GM19043 (cell line): ENCODE data around the gene FGF5.
A peak's percentile ranks its signal among the peaks of the same experiment; 100 is the strongest.
"Not testable (repeated sequence)": the region's sequence is repeated elsewhere in the genome, so short reads cannot be mapped to it uniquely, and the experiment has no call there.

Source experiments
- ATAC-seq: cut with Tn5 transposase; IDR thresholded peaks from one replicate; pipeline ENCODE4 v1.9.1; 2021; ENCODE audit warnings: low read depth; ENCODE audit not compliant: unreplicated experiment

The FGF5 gene

GRCh38 chr4:80266253-80266901 lies at the start of gene FGF5:
Gene FGF5 (plus strand): TSS chr4:80266664. CDS start chr4:80266825, 161 bp downstream.
- ATAC-seq = no peak

GRCh38 chr4:80219301-80220025 lies 47.0 kb upstream of the FGF5 start:
- ATAC-seq = no peak

GRCh38 chr4:80220711-80221110 lies 45.8 kb upstream of the FGF5 start:
- no peak for ATAC-seq

GRCh38 chr4:80221161-80221560 lies 45.3 kb upstream of the FGF5 start:
- ATAC-seq = no peak

GRCh38 chr4:80225595-80225994 lies 40.9 kb upstream of the FGF5 start:
- ATAC-seq = no peak

GRCh38 chr4:80226094-80226493 lies 40.4 kb upstream of the FGF5 start:
- no peak for ATAC-seq

- ATAC-seq = no peak
Measured at GRCh38 chr4:80228460-80228859, 38.0 kb upstream of the FGF5 start.

- ATAC-seq = no peak
Measured at GRCh38 chr4:80229128-80229527, 37.3 kb upstream of the FGF5 start.

- ATAC-seq = peak; percentile 79
Measured at GRCh38 chr4:80229590-80229989, 36.9 kb upstream of the FGF5 start.

- ATAC-seq = no peak
Measured at GRCh38 chr4:80231180-80231579, 35.3 kb upstream of the FGF5 start.

- no peak for ATAC-seq
Measured at GRCh38 chr4:80232707-80233370, 33.6 kb upstream of the FGF5 start.

GRCh38 chr4:80233390-80233789 lies 33.1 kb upstream of the FGF5 start:
- ATAC-seq = no peak

- ATAC-seq = no peak
Measured at GRCh38 chr4:80235451-80235850, 31.0 kb upstream of the FGF5 start.

GRCh38 chr4:80237992-80238391 lies 28.5 kb upstream of the FGF5 start:
- ATAC-seq = no peak

GRCh38 chr4:80239480-80240150 lies 26.8 kb upstream of the FGF5 start:
- ATAC-seq = no peak

- ATAC-seq = no peak
Measured at GRCh38 chr4:80240976-80241375, 25.5 kb upstream of the FGF5 start.

GRCh38 chr4:80243274-80244018 lies 23.0 kb upstream of the FGF5 start:
- ATAC-seq = no peak

- ATAC-seq = not testable (repeated sequence)
Measured at GRCh38 chr4:80247484-80247883, 19.0 kb upstream of the FGF5 start.

GRCh38 chr4:80249144-80249543 lies 17.3 kb upstream of the FGF5 start:
- no peak for ATAC-seq

GRCh38 chr4:80252427-80252826 lies 14.0 kb upstream of the FGF5 start:
- no peak for ATAC-seq
